Chondrocyte (in vitro differentiated cells): ENCODE data around the gene CTNNA2. TPM values are rescaled to one million over a fixed set of nuclear protein-coding genes. Genes with fewer than 3 reads are reported as not detected.

Source experiments
- DNase-seq: peaks from one replicate; pipeline ENCODE4 v3.0.0; 2021; ENCODE audit warnings: mixed read lengths, low spot score
- H3K27ac Mint-ChIP-seq: one replicate; pipeline ENCODE4 v1.8.0; 2021; ENCODE audit warnings: mild to moderate bottlenecking, moderate library complexity, mixed read lengths; ENCODE audit not compliant: unreplicated experiment
- H3K27me3 Mint-ChIP-seq: 2 replicates; pipeline ENCODE4 v1.8.0; 2021; ENCODE audit warnings: low read depth, mixed read lengths
- H3K36me3 Mint-ChIP-seq: 2 replicates; pipeline ENCODE4 v1.8.0; 2021; ENCODE audit warnings: low read depth, mixed read lengths
- H3K4me1 Mint-ChIP-seq: 2 replicates; pipeline ENCODE4 v1.8.0; 2021; ENCODE audit warnings: low read depth, mild to moderate bottlenecking, mixed read lengths
- H3K4me3 Mint-ChIP-seq: one replicate; pipeline ENCODE4 v1.8.0; 2021; ENCODE audit warnings: mild to moderate bottlenecking, moderate library complexity, mixed read lengths; ENCODE audit not compliant: unreplicated experiment
- H3K9me3 Mint-ChIP-seq: 2 replicates; pipeline ENCODE4 v1.8.0; 2021; ENCODE audit warnings: low read depth, mixed read lengths
- CTCF ChIP-seq: fragments of 200-600 bp; sonication (generic); IDR thresholded peaks from 2 replicates; pipeline ENCODE4 v1.5.0; 2021; ENCODE audit warnings: antibody characterized with exemption, mild to moderate bottlenecking, moderate library complexity
- total RNA-seq: library from RNA; stranded (reverse); gene quantifications from 3 replicates; pipeline ENCODE4 v1.2.1, GENCODE V29; 2021

CTNNA2 gene
- total RNA-seq, 1 donor from 2014 or later: not detected

DNA sequence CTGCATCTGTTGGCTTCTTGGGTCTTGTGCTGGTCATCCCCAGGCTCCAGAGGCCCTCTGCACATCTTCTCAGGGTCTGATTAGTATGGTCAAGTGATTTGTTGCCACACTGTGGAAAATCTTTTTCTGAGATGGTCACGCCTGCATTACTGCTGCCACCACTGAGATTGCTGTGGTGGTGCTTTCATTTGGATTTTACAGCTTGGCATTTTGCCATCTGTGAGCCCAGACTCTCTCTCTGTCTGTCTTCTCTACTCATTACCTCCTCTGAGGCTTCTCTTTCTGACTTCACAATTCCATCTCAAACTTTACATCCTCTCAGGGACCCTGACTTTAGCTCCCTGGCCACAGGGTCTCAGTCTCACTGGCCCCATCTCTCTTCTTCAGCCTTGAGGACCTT is 637.1 kb downstream of the CTNNA2 start:
- Mint-ChIP-seq H3K9me3 (peaks cover 4% of the 10 kb centered on the region), H3K27me3 (no peaks in the 10 kb centered on the region), H3K4me3 (no peak overlapping the region), H3K27ac (no peak overlapping the region), H3K36me3 (no peaks in the 10 kb centered on the region), H3K4me1 (no peaks in the 10 kb centered on the region)
- no peak for TF ChIP-seq CTCF
- no peak for DNase-seq

- Mint-ChIP-seq H3K4me3 (no peak overlapping the region), H3K36me3 (no peaks in the 10 kb centered on the region), H3K9me3 (peaks cover 4% of the 10 kb centered on the region), H3K27me3 (no peaks in the 10 kb centered on the region), H3K27ac (no peak overlapping the region), H3K4me1 (no peaks in the 10 kb centered on the region)
- DNase-seq: no peak
- TF ChIP-seq CTCF: no peak
Measured at GRCh38 chr2:80151248-80151647, 638.4 kb downstream of the CTNNA2 start.

GRCh38 chr2:80151651-80152050 is 638.8 kb downstream of the CTNNA2 start:
- H3K4me3 Mint-ChIP-seq: no peak overlapping the region
- H3K27me3 Mint-ChIP-seq: no peaks in the 10 kb centered on the region
- DNase-seq: no peak
- H3K36me3 Mint-ChIP-seq: no peaks in the 10 kb centered on the region
- peaks cover 2% of the 10 kb centered on the region for H3K9me3 Mint-ChIP-seq
- no peak overlapping the region for H3K27ac Mint-ChIP-seq
- TF ChIP-seq CTCF: no peak
- no peaks in the 10 kb centered on the region for H3K4me1 Mint-ChIP-seq

DNA sequence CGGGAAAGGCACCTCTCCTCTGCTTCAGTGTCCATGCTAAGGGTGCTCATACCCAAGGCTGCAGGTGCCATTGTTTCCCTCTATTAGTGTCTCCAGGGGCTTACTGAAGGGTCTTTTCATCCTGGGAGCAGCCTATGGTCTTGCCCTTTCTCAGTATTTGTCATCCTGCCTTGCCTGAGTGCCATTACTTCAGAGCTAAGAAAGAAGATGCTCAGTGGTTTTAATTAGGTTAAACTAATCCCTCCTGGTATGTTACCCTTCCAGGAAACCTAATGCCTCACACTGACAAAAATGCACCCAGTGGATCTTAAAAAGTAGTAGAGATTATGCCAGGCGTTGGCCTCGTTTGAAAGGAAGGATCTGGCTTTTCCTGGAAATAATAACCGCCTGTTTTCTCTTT is 640.3 kb downstream of the CTNNA2 start:
- Mint-ChIP-seq H3K4me3 (no peak overlapping the region), H3K27ac (no peak overlapping the region), H3K27me3 (no peaks in the 10 kb centered on the region), H3K4me1 (no peaks in the 10 kb centered on the region), H3K36me3 (no peaks in the 10 kb centered on the region), H3K9me3 (peaks cover 3% of the 10 kb centered on the region)
- TF ChIP-seq CTCF: no peak
- no peak for DNase-seq

- Mint-ChIP-seq H3K4me1 (no peaks in the 10 kb centered on the region), H3K27ac (no peak overlapping the region), H3K9me3 (peaks cover 3% of the 10 kb centered on the region), H3K27me3 (no peaks in the 10 kb centered on the region), H3K4me3 (no peak overlapping the region), H3K36me3 (no peaks in the 10 kb centered on the region)
- no peak for TF ChIP-seq CTCF
- DNase-seq: no peak
Measured at GRCh38 chr2:80153768-80154167, 640.9 kb downstream of the CTNNA2 start.
